ENCODE data around the gene PACS1.

DNA sequence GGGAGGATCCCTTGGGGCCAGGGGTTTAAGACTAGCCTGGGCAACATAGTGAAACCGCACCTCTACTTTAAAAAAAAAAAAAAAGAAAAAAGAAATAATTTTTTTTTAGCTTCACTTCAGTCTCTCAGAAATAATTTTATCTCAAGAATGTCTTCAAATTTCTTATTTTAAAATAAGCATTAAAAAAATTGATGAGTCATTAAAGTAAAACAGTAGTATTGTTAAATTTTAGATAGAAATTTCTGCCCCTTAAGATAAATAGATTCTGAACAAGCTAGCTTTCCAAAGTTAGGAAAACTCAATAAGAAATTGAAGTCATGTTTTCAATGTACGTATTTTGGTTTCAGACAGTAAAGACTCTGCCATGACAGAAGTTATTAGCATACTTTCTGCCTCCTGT is 7.7 kb upstream of the PACS1 start:
- TF ChIP-seq JUND (IDR thresholded peaks at IDR 0.05) = no peak
- TF ChIP-seq, protein P1, sequence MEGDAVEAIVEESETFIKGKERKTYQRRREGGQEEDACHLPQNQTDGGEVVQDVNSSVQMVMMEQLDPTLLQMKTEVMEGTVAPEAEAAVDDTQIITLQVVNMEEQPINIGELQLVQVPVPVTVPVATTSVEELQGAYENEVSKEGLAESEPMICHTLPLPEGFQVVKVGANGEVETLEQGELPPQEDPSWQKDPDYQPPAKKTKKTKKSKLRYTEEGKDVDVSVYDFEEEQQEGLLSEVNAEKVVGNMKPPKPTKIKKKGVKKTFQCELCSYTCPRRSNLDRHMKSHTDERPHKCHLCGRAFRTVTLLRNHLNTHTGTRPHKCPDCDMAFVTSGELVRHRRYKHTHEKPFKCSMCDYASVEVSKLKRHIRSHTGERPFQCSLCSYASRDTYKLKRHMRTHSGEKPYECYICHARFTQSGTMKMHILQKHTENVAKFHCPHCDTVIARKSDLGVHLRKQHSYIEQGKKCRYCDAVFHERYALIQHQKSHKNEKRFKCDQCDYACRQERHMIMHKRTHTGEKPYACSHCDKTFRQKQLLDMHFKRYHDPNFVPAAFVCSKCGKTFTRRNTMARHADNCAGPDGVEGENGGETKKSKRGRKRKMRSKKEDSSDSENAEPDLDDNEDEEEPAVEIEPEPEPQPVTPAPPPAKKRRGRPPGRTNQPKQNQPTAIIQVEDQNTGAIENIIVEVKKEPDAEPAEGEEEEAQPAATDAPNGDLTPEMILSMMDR (IDR thresholded peaks at IDR 0.05 in 2 of 3, conservative IDR thresholded peaks at IDR 0.05 in 1 of 3; ENCODE audit: borderline replicate concordance in 1 of 3, insufficient read depth in 1 of 3, low read depth in 2 of 3, low read length in 2 of 3) = no peak
- TF ChIP-seq EZH2phosphoT487 (IDR thresholded peaks at IDR 0.05; ENCODE audit: borderline replicate concordance) = no peak
- TF ChIP-seq, protein P2, sequence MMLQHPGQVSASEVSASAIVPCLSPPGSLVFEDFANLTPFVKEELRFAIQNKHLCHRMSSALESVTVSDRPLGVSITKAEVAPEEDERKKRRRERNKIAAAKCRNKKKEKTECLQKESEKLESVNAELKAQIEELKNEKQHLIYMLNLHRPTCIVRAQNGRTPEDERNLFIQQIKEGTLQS (IDR thresholded peaks at IDR 0.05) = no peak
- no peak for TF ChIP-seq EGR1 (IDR thresholded peaks at IDR 0.05; ENCODE audit: low read depth)
- TF ChIP-seq POLR2AphosphoS5 (IDR thresholded peaks at IDR 0.05; ENCODE audit: low read depth, low read length) = no peak
- TF ChIP-seq, protein P3, sequence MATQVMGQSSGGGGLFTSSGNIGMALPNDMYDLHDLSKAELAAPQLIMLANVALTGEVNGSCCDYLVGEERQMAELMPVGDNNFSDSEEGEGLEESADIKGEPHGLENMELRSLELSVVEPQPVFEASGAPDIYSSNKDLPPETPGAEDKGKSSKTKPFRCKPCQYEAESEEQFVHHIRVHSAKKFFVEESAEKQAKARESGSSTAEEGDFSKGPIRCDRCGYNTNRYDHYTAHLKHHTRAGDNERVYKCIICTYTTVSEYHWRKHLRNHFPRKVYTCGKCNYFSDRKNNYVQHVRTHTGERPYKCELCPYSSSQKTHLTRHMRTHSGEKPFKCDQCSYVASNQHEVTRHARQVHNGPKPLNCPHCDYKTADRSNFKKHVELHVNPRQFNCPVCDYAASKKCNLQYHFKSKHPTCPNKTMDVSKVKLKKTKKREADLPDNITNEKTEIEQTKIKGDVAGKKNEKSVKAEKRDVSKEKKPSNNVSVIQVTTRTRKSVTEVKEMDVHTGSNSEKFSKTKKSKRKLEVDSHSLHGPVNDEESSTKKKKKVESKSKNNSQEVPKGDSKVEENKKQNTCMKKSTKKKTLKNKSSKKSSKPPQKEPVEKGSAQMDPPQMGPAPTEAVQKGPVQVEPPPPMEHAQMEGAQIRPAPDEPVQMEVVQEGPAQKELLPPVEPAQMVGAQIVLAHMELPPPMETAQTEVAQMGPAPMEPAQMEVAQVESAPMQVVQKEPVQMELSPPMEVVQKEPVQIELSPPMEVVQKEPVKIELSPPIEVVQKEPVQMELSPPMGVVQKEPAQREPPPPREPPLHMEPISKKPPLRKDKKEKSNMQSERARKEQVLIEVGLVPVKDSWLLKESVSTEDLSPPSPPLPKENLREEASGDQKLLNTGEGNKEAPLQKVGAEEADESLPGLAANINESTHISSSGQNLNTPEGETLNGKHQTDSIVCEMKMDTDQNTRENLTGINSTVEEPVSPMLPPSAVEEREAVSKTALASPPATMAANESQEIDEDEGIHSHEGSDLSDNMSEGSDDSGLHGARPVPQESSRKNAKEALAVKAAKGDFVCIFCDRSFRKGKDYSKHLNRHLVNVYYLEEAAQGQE (IDR thresholded peaks at IDR 0.05; ENCODE audit: low read depth) = no peak
- no peak for TF ChIP-seq POLR2A (IDR thresholded peaks at IDR 0.05; ENCODE audit: borderline replicate concordance, extremely low read depth, insufficient read depth, insufficient read length)
- no peak for TF ChIP-seq SRF (IDR thresholded peaks at IDR 0.05; ENCODE audit: low read depth)
- TF ChIP-seq ZNF274 (IDR thresholded peaks at IDR 0.05; ENCODE audit: low read depth, low read length) = no peak
- TF ChIP-seq EZH2 (IDR thresholded peaks at IDR 0.05) = no peak
- TF ChIP-seq, protein P4, sequence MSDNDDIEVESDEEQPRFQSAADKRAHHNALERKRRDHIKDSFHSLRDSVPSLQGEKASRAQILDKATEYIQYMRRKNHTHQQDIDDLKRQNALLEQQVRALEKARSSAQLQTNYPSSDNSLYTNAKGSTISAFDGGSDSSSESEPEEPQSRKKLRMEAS (IDR thresholded peaks at IDR 0.05) = no peak
- no peak for TF ChIP-seq ZFX (IDR thresholded peaks at IDR 0.05)

Measured in HCT116 (cell line).